HG03064 (cell line): ENCODE data around the gene CYP27C1.
"Not testable (repeated sequence)": the region's sequence is repeated elsewhere in the genome, so short reads cannot be mapped to it uniquely, and the experiment has no call there.

Experiments used
- ATAC-seq: cut with Tn5 transposase; IDR thresholded peaks from one replicate; pipeline ENCODE4 v1.9.1; 2021; ENCODE audit warnings: low read depth; ENCODE audit not compliant: unreplicated experiment

Gene CYP27C1, protein sequence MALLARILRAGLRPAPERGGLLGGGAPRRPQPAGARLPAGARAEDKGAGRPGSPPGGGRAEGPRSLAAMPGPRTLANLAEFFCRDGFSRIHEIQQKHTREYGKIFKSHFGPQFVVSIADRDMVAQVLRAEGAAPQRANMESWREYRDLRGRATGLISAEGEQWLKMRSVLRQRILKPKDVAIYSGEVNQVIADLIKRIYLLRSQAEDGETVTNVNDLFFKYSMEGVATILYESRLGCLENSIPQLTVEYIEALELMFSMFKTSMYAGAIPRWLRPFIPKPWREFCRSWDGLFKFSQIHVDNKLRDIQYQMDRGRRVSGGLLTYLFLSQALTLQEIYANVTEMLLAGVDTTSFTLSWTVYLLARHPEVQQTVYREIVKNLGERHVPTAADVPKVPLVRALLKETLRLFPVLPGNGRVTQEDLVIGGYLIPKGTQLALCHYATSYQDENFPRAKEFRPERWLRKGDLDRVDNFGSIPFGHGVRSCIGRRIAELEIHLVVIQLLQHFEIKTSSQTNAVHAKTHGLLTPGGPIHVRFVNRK

DNA sequence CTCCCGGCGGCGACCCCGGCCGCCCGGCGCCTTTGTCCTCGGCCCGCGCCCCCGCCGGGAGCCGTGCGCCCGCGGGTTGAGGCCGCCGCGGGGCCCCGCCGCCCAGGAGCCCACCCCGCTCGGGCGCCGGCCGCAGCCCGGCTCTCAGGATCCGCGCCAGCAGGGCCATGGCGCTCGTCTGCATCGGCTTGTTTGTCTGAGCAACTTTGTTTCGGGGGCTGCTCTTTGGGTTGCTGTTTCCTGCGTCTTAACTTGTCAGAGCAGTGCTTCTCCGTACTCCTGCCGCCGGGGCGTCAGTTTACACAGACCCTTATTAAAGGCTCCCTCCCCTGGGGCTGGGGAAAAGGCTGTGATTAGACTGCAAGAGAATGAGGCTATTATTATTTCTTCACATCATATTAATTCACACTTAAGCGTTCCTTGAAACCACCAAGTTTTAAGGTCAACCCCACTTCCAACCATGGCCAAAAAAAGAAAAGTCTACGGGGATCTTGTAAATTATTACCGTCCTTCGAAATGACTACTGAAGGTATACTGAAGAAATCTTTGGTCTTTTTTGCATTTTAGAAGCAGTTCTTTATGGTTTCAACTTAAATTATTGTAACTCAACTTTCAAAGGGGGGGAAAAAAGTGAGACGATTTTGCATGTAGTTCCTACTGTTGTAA lies at the start of gene CYP27C1:
TSS of gene CYP27C1 (minus strand) at position 198 of the 666 bp plus-strand sequence. CDS start at position 169, 29 bp downstream.
- no peak for ATAC-seq

DNA sequence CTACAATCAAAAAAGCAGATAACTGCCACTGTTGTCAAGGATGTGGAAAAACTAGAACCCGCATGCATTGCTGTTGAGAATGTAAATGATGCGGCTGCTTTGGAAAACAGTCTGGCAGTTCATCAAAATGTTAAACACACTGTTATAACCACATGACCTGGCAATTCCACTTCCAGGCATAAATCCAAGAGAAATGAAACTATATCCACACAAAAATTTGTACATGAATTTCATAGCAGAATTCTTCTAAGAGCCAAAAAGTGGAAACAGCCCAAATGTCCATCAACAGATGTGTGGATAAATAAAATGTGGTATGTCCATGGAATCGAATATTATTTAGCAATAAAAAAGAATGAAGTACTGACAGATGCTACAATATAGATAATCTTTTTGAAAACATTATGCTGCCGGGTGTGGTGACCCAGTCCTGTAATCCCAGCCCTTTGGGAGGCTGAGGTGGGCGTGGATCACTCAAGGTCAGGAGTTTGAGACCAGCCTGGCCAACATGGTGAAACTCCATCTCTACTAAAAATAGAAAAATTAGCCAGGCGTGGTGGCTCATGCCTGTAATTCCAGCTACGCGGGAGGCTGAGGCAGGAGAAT lies 41.8 kb upstream of the CYP27C1 start:
- no peak for ATAC-seq

- ATAC-seq, result no peak
Observed at GRCh38 chr2:127259355-127259754, 39.3 kb upstream of the CYP27C1 start.

- no peak for ATAC-seq
Observed at GRCh38 chr2:127256866-127257265, 36.8 kb upstream of the CYP27C1 start.

GRCh38 chr2:127256381-127256780 lies 36.3 kb upstream of the CYP27C1 start:
- ATAC-seq, result no peak

DNA sequence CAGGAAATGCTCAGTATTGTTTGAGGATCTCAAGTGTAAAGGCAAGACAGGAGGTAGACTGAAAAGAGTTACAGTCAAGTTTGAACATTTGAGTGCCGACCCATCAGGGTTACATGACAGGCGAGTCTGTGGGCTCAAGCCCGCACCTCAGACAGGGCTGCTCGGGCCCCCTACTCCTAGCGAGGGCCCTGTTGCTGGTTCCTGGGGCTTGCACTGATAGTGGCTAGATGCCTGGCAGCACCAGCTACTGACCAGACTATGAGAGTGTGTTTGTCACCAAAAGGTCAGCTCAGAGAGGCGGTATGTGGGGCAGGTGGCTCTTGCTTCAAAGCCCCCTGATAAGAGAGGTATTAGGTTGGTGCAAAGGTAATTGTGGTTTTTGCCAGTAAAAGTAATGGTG lies 35.6 kb upstream of the CYP27C1 start:
- no peak for ATAC-seq

DNA sequence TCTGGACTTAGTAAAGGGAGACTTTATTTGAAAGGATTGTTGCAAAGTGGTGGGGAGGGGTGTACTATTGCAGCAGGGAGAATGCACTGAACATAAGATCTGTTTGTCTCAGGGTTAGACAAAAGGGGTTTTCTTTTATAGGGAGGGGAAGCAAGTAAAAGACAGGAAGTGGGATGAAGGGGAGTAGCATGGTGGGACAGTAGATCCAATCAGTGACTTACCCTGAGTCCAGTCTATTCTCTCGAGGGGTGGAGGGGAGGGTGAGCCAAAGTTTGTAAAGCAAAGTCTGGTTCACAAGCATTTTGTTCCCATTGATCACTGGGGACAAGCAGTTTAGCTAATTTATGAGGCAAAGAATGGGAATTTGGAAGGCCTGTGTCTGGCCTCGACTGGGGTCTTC lies 35.0 kb upstream of the CYP27C1 start:
- no peak for ATAC-seq

GRCh38 chr2:127254386-127254981 lies 34.4 kb upstream of the CYP27C1 start:
- no peak for ATAC-seq

DNA sequence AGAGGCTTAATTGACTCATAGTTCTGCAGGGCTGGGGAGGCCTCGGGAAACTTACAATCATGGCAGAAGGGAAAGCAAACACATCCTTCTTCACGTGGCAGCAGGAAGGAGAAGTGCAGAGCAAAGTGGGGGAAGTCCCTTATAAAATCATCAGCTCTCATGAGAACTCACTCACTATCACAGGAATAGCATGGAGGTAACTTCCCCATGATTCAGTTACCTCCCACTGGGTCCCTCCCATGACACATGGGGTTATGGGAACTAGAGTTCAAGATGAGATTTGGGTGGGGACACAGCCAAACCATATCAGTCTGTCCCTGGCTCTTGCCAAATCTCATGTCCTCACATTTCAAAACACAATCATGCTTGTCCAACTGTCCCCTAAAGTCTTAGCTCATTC lies 21.1 kb upstream of the CYP27C1 start:
- not testable (repeated sequence) for ATAC-seq

DNA sequence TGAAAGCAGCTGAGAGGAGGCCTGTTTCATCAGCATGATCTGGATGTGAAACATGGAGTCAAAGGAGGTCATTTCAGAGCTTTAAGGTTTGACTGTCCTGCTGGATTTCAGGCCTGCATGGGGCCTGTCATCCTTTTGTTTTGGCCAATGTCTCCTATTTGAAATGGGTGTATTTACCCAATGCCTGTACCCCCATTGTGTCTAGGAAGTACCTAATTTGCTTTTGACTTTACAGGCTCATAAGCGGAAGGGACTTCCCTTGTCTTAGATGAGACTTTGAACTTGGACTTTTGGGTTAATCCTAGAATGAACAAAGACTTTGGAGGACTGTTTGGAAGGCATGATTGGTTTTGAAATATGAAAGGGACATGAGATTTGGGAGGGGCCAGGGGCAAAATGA lies 19.3 kb upstream of the CYP27C1 start:
- ATAC-seq, result no peak

DNA sequence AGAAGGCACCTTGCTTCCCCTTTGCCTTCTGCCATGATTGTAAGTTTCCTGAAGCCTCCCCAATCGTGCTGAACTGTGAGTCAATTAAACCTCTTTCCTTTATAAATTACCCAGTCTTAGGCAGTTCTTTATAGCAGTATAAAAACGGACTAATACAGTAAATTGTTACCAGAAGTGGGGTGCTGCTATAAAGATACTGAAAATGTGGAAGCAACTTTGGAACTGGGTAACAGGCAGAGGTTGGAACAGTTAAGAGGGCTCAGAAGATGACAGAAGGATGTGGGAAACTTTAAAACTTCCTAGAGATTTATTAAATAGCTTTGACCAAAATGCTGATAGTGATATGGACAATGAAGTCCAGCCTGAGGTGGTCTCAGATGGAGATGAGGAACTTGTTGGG lies 17.7 kb upstream of the CYP27C1 start:
- ATAC-seq, result not testable (repeated sequence)

- ATAC-seq, result no peak
Observed at GRCh38 chr2:127235082-127235702, 15.1 kb upstream of the CYP27C1 start.

- no peak for ATAC-seq
Observed at GRCh38 chr2:127233710-127234109, 13.6 kb upstream of the CYP27C1 start.

DNA sequence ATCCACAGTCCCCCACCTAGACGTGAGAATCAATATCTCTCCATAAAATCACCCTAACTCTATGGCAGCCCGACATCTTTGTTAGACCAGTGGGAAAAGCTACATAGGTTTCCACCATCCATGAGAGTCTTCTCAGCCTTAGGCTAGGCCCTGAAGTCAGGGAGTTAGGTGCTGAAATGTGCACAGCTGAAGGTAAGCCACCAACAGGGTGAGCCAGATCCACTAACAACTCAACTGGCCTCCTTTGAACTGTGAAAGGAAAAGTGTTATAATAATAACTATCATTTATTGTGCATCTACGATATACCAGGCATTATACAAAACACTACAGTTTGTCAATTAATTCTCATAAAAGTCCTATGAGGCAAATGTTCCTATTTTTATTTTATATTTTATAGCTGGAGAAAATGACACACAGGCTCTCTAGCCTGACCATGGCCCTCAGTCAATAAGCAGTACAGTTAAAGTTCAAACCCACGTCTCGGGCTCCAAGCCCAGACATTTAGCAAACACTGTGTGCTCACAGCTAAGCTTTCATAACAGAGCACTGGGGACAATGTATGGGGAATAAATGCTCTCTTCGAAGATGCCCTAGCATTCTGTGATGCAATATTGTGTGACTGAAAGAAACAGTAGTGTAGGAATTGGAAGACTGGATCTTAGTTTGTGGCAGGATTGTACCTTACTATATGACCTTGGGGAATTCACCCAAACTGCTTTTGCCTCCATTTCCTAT lies 11.2 kb upstream of the CYP27C1 start:
- no peak for ATAC-seq

DNA sequence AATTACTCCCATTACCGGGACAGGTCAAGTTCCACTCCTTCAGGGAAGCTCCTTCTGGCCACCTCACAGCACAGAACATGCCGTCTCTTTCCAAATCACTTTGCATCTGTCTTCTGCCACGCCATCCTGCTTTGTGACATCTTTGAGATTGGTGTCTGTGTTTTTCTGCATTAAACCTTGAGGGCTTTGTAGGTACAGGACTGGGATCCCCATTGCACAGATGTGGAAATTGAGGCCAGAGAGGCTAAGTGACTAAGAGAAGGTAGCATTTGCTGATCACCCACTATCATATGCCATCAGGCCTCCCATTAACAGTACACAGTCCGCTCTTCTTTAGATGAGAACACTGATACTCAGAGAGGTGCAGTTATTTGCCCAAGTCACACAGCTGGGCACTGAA lies 9.5 kb upstream of the CYP27C1 start:
- ATAC-seq, result no peak

DNA sequence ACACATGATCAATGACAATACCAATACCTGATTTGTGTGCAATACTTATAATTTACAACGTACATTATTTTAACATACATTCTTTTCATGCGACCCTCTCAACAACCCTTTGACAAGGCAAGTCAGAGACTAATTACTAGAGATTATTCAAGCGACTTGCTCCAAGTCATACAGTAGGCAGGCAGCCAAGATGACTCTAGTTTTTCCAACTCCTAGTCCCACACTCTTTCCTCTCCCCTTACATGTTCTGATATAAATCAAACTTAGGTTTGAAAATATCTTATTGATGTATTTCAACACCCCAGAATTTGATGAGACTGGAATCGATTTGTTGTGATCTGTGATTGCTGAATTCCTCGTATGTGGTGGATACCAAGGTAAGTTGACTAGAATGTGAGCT lies 8.0 kb upstream of the CYP27C1 start:
- ATAC-seq, result no peak

DNA sequence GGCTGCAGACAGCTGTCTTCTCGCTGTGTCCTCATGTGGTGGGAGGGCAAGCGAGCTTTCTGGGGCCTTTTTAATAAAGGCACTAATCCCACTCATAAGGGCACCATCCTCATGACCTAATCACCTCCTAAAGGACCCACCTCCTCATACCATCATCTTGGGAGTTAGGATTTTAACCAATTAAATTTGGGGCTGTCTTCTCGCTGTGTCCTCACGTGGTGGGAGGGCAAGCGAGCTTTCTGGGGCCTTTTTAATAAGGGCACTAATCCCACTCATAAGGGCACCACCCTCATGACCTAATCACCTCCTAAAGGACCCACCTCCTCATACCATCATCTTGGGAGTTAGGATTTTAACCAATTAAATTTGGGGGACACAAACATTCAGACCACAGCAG lies 7.2 kb upstream of the CYP27C1 start:
- ATAC-seq, result not testable (repeated sequence)

- no peak for ATAC-seq
Observed at GRCh38 chr2:127226520-127227263, 6.6 kb upstream of the CYP27C1 start.

DNA sequence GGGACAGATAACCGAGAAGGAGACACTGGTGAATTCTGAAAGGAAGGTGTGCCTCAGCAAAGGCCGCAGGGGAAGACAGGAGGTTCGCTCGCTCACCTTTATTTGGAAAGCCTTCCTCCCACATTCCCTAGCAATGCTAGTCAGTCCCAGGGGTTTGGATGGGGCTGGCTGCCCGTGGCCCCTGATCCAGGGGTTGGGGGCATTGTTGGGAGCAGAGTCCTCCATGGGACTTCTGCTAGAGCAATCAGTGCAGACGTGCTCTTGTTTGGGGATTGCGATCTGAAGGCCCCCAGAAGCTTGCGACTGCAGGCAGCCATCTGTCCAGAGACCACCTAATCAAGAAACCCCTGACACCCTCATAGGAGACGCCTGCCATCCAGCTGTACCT lies 6.0 kb upstream of the CYP27C1 start:
- no peak for ATAC-seq
